Myometrial cell (primary cell): ENCODE data around the gene KRTAP9-4. TPM values are rescaled to one million over a fixed set of nuclear protein-coding genes. Genes with fewer than 3 reads are reported as not detected.

Source experiments
- total RNA-seq: library from RNA; depleted of rRNA; stranded (reverse); fragments of >200 nt; gene quantifications from 2 replicates; pipeline ENCODE4 v1.2.3, GENCODE V29; 2015

KRTAP9-4 gene, protein sequence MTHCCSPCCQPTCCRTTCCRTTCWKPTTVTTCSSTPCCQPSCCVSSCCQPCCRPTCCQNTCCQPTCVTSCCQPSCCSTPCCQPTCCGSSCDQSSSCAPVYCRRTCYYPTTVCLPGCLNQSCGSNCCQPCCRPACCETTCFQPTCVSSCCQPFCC
- total RNA-seq, result not detected in 2 replicates

DNA sequence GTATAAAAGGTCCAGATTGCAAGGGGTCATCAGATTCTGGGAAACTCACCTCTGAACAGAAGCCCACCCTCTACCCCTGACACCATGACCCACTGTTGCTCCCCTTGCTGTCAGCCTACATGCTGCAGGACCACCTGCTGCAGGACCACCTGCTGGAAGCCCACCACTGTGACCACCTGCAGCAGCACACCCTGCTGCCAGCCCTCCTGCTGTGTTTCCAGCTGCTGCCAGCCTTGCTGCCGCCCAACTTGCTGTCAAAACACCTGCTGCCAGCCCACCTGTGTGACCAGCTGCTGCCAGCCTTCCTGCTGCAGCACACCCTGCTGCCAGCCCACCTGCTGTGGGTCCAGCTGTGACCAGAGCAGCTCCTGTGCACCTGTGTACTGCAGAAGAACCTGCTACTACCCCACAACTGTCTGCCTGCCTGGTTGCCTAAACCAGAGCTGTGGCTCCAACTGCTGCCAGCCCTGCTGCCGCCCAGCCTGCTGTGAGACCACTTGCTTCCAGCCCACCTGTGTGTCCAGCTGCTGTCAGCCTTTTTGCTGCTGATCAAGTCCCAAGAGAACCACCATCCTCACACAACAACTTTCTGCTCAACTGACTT is at the start of gene KRTAP9-4:
KRTAP9-4 (plus strand) TSS at position 51 of the 604 bp plus-strand sequence; CDS start at position 85, 34 bp downstream.

DNA sequence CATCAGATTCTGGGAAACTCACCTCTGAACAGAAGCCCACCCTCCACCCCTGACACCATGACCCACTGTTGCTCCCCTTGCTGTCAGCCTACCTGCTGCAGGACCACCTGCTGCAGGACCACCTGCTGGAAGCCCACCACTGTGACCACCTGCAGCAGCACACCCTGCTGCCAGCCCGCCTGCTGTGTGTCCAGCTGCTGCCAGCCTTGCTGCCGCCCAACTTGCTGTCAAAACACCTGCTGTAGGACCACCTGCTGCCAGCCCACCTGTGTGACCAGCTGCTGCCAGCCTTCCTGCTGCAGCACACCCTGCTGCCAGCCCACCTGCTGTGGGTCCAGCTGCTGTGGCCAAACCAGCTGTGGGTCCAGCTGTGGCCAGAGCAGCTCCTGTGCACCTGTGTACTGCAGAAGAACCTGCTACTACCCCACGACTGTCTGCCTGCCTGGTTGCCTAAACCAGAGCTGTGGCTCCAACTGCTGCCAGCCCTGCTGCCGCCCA is 22.8 kb upstream of the KRTAP9-4 start, which contains the start of gene KRTAP9-2:
KRTAP9-2 (plus strand) TSS at position 51 of the 498 bp plus-strand sequence; CDS start at position 58, 7 bp downstream.

DNA sequence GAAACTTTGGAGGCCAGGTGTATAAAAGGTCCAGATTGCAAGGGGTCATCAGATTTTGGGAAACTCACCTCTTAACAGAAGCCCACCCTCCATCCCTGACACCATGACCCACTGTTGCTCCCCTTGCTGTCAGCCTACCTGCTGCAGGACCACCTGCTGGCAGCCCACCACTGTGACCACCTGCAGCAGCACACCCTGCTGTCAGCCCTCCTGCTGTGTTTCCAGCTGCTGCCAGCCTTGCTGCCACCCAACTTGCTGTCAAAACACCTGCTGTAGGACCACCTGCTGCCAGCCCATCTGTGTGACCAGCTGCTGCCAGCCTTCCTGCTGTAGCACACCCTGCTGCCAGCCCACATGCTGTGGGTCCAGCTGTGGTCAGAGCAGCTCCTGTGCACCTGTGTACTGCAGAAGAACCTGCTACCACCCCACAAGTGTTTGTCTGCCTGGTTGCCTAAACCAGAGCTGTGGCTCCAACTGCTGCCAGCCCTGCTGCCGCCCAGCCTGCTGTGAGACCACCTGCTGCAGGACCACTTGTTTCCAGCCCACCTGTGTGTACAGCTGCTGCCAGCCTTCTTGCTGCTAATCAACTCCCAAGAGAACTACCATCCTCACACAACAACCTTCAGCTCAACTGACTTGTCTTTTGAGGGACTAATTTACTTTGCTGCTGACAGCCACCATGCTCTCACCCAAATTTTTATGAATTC is 16.9 kb upstream of the KRTAP9-4 start, which contains the start of gene KRTAP9-3:
KRTAP9-3 (plus strand) TSS at position 51 of the 707 bp plus-strand sequence; CDS start at position 104, 53 bp downstream.

DNA sequence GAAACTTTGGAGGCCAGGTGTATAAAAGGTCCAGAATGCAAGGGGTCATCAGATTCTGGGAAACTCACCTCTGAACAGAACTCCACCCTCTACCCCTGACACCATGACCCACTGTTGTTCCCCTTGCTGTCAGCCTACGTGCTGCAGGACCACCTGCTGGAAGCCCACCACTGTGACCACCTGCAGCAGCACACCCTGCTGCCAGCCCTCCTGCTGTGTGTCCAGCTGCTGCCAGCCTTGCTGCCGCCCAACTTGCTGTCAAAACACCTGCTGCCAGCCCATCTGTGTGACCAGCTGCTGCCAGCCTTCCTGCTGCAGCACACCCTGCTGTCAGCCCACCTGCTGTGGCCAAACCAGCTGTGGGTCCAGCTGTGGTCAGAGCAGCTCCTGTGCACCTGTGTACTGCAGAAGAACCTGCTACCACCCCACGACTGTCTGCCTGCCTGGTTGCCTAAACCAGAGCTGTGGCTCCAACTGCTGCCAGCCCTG is 11.5 kb upstream of the KRTAP9-4 start, which contains the start of gene KRTAP9-8:
KRTAP9-8 (plus strand) TSS at position 51 of the 489 bp plus-strand sequence; CDS start at position 104, 53 bp downstream.

DNA sequence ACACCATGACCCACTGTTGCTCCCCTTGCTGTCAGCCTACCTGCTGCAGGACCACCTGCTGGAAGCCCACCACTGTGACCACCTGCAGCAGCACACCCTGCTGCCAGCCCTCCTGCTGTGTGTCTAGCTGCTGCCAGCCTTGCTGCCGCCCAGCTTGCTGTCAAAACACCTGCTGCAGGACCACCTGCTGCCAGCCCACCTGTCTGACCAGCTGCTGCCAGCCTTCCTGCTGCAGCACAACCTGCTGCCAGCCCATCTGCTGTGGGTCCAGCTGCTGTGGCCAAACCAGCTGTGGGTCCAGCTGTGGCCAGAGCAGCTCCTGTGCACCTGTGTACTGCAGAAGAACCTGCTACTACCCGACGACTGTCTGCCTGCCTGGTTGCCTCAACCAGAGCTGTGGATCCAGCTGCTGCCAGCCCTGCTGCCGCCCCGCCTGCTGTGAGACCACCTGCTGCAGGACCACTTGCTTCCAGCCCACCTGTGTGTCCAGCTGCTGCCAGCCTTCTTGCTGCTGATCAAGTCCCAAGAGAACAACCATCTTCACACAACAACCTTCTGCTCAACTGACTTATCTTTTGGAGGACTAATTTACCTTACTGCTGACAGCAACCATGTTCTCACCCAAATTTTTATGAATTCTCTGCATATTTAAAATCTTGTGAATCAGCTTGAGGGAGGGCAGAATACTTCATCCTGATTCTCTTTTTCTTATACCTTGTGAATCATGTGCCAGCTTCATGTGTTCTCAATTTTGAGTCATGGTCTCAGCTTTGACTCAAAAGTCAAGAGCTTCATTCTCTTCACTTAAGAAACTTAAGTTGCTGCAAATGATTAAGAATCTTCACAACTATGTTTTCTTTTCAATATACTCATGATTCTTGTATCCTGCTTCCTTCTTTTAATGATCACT is 6.1 kb downstream of the KRTAP9-4 start, which contains the start of gene KRTAP9-9:
KRTAP9-9 (plus strand) TSS at position 4 of the 910 bp plus-strand sequence.

DNA sequence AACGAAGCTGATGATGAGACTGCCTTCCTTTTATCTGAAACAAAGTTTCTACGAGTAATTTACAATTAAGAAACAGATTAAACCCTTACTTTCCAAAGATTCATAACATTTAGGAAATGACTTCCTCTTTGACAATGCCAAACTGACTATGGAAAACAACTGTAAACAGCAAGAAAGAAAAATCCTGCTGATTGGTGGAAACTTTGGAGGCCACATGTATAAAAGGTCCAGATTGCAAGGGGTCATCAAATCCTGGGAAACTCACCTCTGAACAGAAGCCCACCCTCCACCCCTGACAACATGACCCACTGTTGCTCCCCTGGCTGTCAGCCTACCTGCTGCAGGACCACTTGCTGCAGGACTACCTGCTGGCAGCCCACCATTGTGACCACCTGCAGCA is 15.6 kb downstream of the KRTAP9-4 start, which contains the start of gene KRTAP9-6:
KRTAP9-6 (plus strand) TSS at position 301 of the 400 bp plus-strand sequence; CDS start at position 301, 0 bp downstream.

DNA sequence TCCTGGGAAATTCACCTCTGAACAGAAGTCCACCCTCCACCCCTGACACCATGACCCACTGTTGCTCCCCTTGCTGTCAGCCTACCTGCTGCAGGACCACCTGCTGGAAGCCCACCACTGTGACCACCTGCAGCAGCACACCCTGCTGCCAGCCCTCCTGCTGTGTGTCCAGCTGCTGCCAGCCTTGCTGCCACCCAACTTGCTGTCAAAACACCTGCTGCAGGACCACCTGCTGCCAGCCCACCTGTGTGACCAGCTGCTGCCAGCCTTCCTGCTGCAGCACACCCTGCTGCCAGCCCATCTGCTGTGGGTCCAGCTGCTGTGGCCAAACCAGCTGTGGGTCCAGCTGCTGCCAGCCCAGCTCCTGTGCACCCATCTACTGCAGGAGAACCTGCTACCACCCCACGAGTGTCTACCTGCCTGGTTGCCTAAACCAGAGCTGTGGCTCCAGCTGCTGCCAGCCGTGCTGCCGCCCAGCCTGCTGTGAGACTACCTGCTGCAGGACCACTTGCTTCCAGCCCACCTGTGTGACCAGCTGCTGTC is 26.2 kb downstream of the KRTAP9-4 start, which contains the start of gene KRTAP9-7:
KRTAP9-7 (plus strand) TSS at position 51 of the 543 bp plus-strand sequence; CDS start at position 51, 0 bp downstream.

Other genes starting within 250 kb of the KRTAP9-4 start
- not detected in 2 replicates for gene KRTAP3-2, start 249.8 kb upstream of the KRTAP9-4 start, total RNA-seq
- gene KRTAP3-1, start 240.6 kb upstream of the KRTAP9-4 start, total RNA-seq, result not detected in 2 replicates
- gene KRTAP1-5, start 222.5 kb upstream of the KRTAP9-4 start, total RNA-seq, result 15.4 and 18.2 TPM in 2 replicates
- not detected in 2 replicates for gene KRTAP1-4, start 219.5 kb upstream of the KRTAP9-4 start, total RNA-seq
- not detected in 2 replicates for gene KRTAP1-3, start 214.8 kb upstream of the KRTAP9-4 start, total RNA-seq
- 0.35 TPM in 1 of 2 replicates, not detected in the other for gene KRTAP1-1, start 208.2 kb upstream of the KRTAP9-4 start, total RNA-seq
- gene KRTAP2-1, start 202.4 kb upstream of the KRTAP9-4 start, total RNA-seq, result not detected in 2 replicates
- not detected in 2 replicates for gene KRTAP2-2, start 194.5 kb upstream of the KRTAP9-4 start, total RNA-seq
- gene KRTAP2-3, start 189.6 kb upstream of the KRTAP9-4 start, total RNA-seq, result 0.89 TPM in 1 of 2 replicates, not detected in the other
- not detected in 2 replicates for gene KRTAP2-4, start 183.8 kb upstream of the KRTAP9-4 start, total RNA-seq
- not detected in 2 replicates for gene KRTAP4-7, start 165.5 kb upstream of the KRTAP9-4 start, total RNA-seq
- not detected in 2 replicates for gene KRTAP4-8, start 151.5 kb upstream of the KRTAP9-4 start, total RNA-seq
- gene KRTAP4-16, start 147.5 kb upstream of the KRTAP9-4 start, total RNA-seq, result not detected in 2 replicates
- not detected in 2 replicates for gene KRTAP4-9, start 144.3 kb upstream of the KRTAP9-4 start, total RNA-seq
- gene KRTAP4-11, start 131.3 kb upstream of the KRTAP9-4 start, total RNA-seq, result not detected in 2 replicates
- gene KRTAP4-12, start 125.5 kb upstream of the KRTAP9-4 start, total RNA-seq, result not detected in 2 replicates
- gene KRTAP4-6, start 109.1 kb upstream of the KRTAP9-4 start, total RNA-seq, result not detected in 2 replicates
- not detected in 2 replicates for gene KRTAP4-5, start 99.9 kb upstream of the KRTAP9-4 start, total RNA-seq
- not detected in 2 replicates for gene KRTAP4-4, start 88.9 kb upstream of the KRTAP9-4 start, total RNA-seq
- not detected in 2 replicates for gene KRTAP4-3, start 81.5 kb upstream of the KRTAP9-4 start, total RNA-seq
- gene KRTAP4-2, start 71.5 kb upstream of the KRTAP9-4 start, total RNA-seq, result not detected in 2 replicates
- not detected in 2 replicates for gene KRTAP4-1, start 64.8 kb upstream of the KRTAP9-4 start, total RNA-seq
- not detected in 2 replicates for gene KRTAP9-1, start 59.8 kb upstream of the KRTAP9-4 start, total RNA-seq
- gene KRTAP9-2, start 23.0 kb upstream of the KRTAP9-4 start, total RNA-seq, result not detected in 2 replicates
- not detected in 2 replicates for gene KRTAP9-3, start 17.2 kb upstream of the KRTAP9-4 start, total RNA-seq
- gene KRTAP9-8, start 11.7 kb upstream of the KRTAP9-4 start, total RNA-seq, result not detected in 2 replicates
- not detected in 2 replicates for gene KRTAP9-9, start 5.7 kb downstream of the KRTAP9-4 start, total RNA-seq
- not detected in 2 replicates for gene KRTAP9-6, start 15.7 kb downstream of the KRTAP9-4 start, total RNA-seq
- gene KRTAP9-7, start 26.0 kb downstream of the KRTAP9-4 start, total RNA-seq, result not detected in 2 replicates
- gene KRTAP29-1, start 53.2 kb downstream of the KRTAP9-4 start, total RNA-seq, result not detected in 2 replicates
- gene KRTAP16-1, start 59.6 kb downstream of the KRTAP9-4 start, total RNA-seq, result not detected in 2 replicates
- gene KRTAP17-1, start 66.0 kb downstream of the KRTAP9-4 start, total RNA-seq, result not detected in 2 replicates
- gene KRT33A, start 101.1 kb downstream of the KRTAP9-4 start, total RNA-seq, result not detected in 2 replicates
- gene KRT33B, start 120.1 kb downstream of the KRTAP9-4 start, total RNA-seq, result under 0.01 TPM in 1 of 2 replicates, not detected in the other
- 115 and 121 TPM in 2 replicates for gene KRT34, start 132.6 kb downstream of the KRTAP9-4 start, total RNA-seq
- gene KRT31, start 147.9 kb downstream of the KRTAP9-4 start, total RNA-seq, result not detected in 2 replicates
- 0.71 TPM in 1 of 2 replicates, not detected in the other for gene KRT37, start 174.9 kb downstream of the KRTAP9-4 start, total RNA-seq
- gene KRT38, start 191.3 kb downstream of the KRTAP9-4 start, total RNA-seq, result 0.18 TPM in 1 of 2 replicates, not detected in the other
- 0.18 TPM in 1 of 2 replicates, not detected in the other for gene KRT32, start 217.7 kb downstream of the KRTAP9-4 start, total RNA-seq
- gene KRT35, start 231.5 kb downstream of the KRTAP9-4 start, total RNA-seq, result not detected in 2 replicates
- not detected in 2 replicates for gene KRT36, start 240.2 kb downstream of the KRTAP9-4 start, total RNA-seq